Esophagus (tissue), 2 donors: ENCODE data around the gene ZNF446. TPM values are rescaled to one million over a fixed set of nuclear protein-coding genes. Genes with fewer than 3 reads are reported as not detected.
"Not testable (repeated sequence)": the region's sequence is repeated elsewhere in the genome, so short reads cannot be mapped to it uniquely, and the experiment has no call there.

Experiments used
- H3K27ac ChIP-seq, 2 donors: one replicate each; pipeline ENCODE4 v1.5.1; 2013; ENCODE audit warnings: low read depth in 2 of 2, mild to moderate bottlenecking in 2 of 2, inconsistent platforms in 1 of 2, low read length in 1 of 2, moderate library complexity in 1 of 2
- H3K27me3 ChIP-seq, 2 donors: one replicate each; pipeline ENCODE4 v1.6.1; 2013; ENCODE audit warnings: low read length in 2 of 2, control low read depth in 1 of 2, mild to moderate bottlenecking in 1 of 2; ENCODE audit not compliant: insufficient read depth in 2 of 2, control insufficient read depth in 1 of 2
- H3K36me3 ChIP-seq, 2 donors: one replicate each; pipeline ENCODE4 v1.6.1; 2013; ENCODE audit warnings: low read length in 1 of 2; ENCODE audit not compliant: control insufficient read depth in 2 of 2, insufficient read depth in 2 of 2
- H3K4me1 ChIP-seq, 2 donors: one replicate each; pipeline ENCODE4 v1.6.1; 2013; ENCODE audit warnings: low read length in 1 of 2; ENCODE audit not compliant: control insufficient read depth in 2 of 2, insufficient read depth in 2 of 2
- H3K4me3 ChIP-seq, 2 donors: one replicate each; pipeline ENCODE4 v1.5.1; 2013; ENCODE audit warnings: low read length in 2 of 2, mild to moderate bottlenecking in 2 of 2, low read depth in 1 of 2, moderate library complexity in 1 of 2
- H3K9me3 ChIP-seq, 2 donors: one replicate each; pipeline ENCODE4 v1.6.1; 2013; ENCODE audit warnings: mild to moderate bottlenecking in 2 of 2, low read depth in 1 of 2, low read length in 1 of 2, moderate library complexity in 1 of 2; ENCODE audit not compliant: control insufficient read depth in 2 of 2, insufficient read depth in 1 of 2
- WGBS, 2 donors: extraction: QIAGEN DNeasy Blood & Tissue Kit; methylation state at CpG; one replicate each; pipeline ENCODE4 v1.1.7; 2013; 5-methylcytosine and 5-hydroxymethylcytosine counted together
- polyA plus RNA-seq, 2 donors: library from polyadenylated mRNA; stranded (reverse); fragments of 200-250 nt; gene quantifications; one replicate each; pipeline ENCODE4 v1.2.3, GENCODE V29; 2013
- donor health status: healthy with polysubstance abuse.
- donor health status: Bipolar disorder and iron deficiency.

Gene ZNF446
- polyA plus RNA-seq, 2 donors: 6.9 to 9.9 TPM

- peaks cover 4 to 11% of the 10 kb centered on the region in 2 donors for H3K4me1 ChIP-seq
- H3K27me3 ChIP-seq: no peaks in the 10 kb centered on the region
- 47% methylated on average over 5 of the region's 5 CpGs for WGBS, 2 donors
- H3K27ac ChIP-seq: no peak overlapping the region
- H3K36me3 ChIP-seq: peaks cover 21 to 32% of the 10 kb centered on the region in 2 donors
- no peaks in the 10 kb centered on the region for H3K9me3 ChIP-seq
- H3K4me3 ChIP-seq: peak overlapping the region in 1 of 2 donors; percentile 18
These were observed 7.8 kb upstream of the ZNF446 start for GRCh38 chr19:58468216-58468839.

DNA sequence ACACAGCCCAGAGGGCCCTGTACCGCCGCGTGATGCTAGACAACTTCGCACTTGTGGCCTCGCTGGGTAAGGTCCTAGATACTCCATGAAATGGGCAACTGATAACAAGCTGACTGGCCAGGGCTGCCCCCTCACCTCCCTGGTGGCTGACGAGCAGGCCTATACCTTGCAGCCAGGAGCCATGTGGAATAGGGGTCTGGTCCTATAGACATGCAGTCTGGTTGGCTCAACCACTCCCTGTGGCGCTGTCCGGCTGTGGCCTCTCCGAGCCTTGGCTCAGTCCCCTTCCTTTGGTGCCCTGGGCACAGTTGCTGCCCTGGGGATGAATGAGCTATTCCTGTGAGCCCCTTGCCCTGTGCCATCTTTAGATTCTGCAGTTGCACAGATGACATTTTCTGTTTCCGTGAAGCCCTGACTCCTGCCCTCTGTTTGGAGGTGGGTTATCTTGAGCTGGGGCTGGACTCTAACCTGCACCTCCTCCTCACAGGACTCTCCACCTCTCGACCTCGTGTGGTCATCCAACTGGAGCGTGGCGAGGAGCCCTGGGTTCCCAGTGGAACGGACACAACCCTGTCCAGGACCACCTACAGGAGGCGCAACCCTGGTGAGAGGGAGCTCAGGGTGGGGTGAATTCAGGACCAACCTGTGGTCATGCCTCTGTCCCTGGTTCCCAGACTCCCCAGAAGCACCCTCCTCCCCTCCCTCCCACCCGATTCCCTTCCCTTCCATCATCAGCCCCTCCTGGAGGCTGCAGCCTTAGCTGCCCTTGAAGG is 6.7 kb upstream of the ZNF446 start:
- H3K9me3 ChIP-seq: no peaks in the 10 kb centered on the region
- no peaks in the 10 kb centered on the region for H3K27me3 ChIP-seq
- 90 to 92% methylated on average over 17 of the region's 17 CpGs for WGBS, 2 donors
- H3K27ac ChIP-seq: no peak overlapping the region
- H3K36me3 ChIP-seq: peaks cover 21 to 32% of the 10 kb centered on the region in 2 donors
- H3K4me3 ChIP-seq: no peak overlapping the region
- H3K4me1 ChIP-seq: peaks cover 4 to 11% of the 10 kb centered on the region in 2 donors

DNA sequence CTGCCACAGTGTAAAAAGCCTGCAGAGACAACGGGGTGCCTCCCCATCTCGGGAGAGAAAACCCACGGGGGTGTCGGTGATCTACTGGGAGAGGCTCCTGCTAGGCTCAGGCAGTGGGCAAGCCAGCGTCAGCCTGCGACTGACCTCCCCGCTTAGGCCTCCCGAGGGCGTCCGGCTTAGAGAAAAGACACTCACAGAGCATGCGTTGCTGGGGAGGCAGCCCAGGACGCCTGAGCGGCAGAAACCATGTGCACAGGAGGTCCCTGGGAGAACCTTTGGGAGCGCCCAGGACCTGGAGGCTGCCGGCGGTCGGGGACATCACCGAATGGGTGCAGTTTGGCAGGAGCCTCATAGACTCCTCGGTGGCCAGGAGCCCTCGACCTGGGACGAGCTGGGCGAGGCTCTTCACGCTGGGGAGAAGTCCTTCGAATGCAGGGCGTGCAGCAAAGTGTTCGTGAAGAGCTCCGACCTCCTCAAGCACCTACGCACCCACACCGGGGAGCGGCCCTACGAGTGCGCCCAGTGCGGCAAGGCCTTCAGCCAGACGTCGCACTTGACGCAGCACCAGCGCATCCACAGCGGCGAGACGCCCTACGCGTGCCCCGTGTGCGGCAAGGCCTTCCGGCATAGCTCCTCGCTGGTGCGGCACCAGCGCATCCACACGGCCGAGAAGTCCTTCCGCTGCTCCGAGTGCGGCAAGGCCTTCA is 5.2 kb upstream of the ZNF446 start:
- not testable (repeated sequence) for H3K27ac ChIP-seq, H3K9me3 ChIP-seq, H3K27me3 ChIP-seq, H3K4me3 ChIP-seq
- H3K36me3 ChIP-seq: peaks cover 21 to 32% of the 10 kb centered on the region in 2 donors
- WGBS, 2 donors: 93 to 95% methylated on average over 22 to 43 of the region's 53 CpGs
- peaks cover 6 to 11% of the 10 kb centered on the region in 2 donors for H3K4me1 ChIP-seq

GRCh38 chr19:58471736-58472135 is 4.4 kb upstream of the ZNF446 start:
- Histone ChIP-seq H3K36me3 (peaks cover 21 to 32% of the 10 kb centered on the region in 2 donors), H3K4me3 (no peak overlapping the region), H3K27ac (no peak overlapping the region), H3K9me3 (no peaks in the 10 kb centered on the region), H3K4me1 (peaks cover 11 to 12% of the 10 kb centered on the region in 2 donors), H3K27me3 (no peaks in the 10 kb centered on the region)
- WGBS, 2 donors: 95 to 96% methylated on average over 39 of the region's 39 CpGs

DNA sequence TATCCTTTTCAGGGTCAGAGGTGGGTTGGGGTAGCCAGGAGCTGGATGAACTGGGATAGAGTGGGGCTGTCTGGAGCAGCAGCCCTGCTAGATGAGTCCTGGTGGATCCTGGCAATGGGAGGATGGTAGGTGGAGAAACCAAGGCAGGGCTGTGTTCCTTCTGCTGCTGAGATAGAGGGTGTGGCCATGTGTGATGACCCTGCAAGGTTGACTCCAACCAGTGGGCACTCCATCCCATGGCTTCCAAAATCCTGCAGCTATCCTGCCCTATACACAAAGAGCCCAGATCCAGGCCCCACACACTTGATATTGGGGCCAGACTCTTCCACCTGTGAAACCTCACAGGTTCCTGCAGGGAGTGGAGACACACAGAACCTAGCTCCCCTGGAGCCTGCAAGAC is 2.4 kb upstream of the ZNF446 start:
- H3K27me3 ChIP-seq: no peaks in the 10 kb centered on the region
- H3K9me3 ChIP-seq: no peaks in the 10 kb centered on the region
- peaks cover 12 to 13% of the 10 kb centered on the region in 2 donors for H3K4me1 ChIP-seq
- no peak overlapping the region for H3K27ac ChIP-seq
- no peak overlapping the region for H3K4me3 ChIP-seq
- peaks cover 21 to 36% of the 10 kb centered on the region in 2 donors for H3K36me3 ChIP-seq

DNA sequence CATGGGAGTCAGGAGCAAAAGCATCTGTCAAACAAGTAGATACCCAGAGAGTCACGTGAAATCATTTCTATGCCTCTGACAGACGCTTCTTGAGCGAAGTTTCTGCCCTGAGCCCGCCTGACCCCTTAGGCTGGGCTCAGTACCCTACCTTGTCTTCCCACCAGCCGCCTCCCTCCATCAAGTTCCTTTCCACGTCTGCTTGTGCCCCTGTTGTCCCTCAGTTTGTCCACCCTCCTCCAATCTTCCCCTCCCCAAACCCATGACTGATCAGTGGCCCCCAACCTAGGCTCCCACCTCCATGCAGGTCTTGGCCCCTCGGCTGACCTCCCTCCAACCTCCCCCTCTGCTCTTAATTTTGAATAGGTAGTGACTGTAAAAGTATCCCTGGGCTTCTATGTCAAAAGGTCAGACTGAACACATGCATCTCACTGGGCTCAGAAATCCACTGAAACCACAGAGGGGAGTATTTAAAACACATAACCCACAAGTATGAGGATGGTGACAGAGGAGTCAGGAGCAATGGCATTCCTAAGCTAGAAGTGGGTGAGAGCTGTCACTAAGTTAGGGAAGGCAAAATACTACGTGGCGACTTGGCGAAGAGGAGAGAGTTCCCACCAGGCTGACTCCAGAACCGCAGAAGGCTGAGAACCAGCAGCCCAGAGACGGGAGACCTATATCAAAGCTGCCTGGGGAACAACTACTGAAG is 1.7 kb upstream of the ZNF446 start:
- H3K4me1 ChIP-seq: peaks cover 12 to 13% of the 10 kb centered on the region in 2 donors
- no peaks in the 10 kb centered on the region for H3K27me3 ChIP-seq
- no peak overlapping the region for H3K27ac ChIP-seq
- no peak overlapping the region for H3K4me3 ChIP-seq
- peaks cover 18 to 31% of the 10 kb centered on the region in 2 donors for H3K36me3 ChIP-seq
- WGBS, 2 donors: 84 to 89% methylated on average over 12 of the region's 12 CpGs
- H3K9me3 ChIP-seq: no peaks in the 10 kb centered on the region

- Histone ChIP-seq H3K4me3 (peak overlapping the region; percentile 66), H3K27ac (peak overlapping the region; percentile 90 to 94), H3K27me3 (no peaks in the 10 kb centered on the region), H3K4me1 (peaks cover 12 to 13% of the 10 kb centered on the region in 2 donors), H3K36me3 (peaks cover 11 to 34% of the 10 kb centered on the region in 2 donors), H3K9me3 (no peaks in the 10 kb centered on the region)
- WGBS, 2 donors: 20 to 23% methylated on average over 27 of the region's 27 CpGs
These were observed 997 bp upstream of the ZNF446 start for GRCh38 chr19:58474997-58475713.

DNA sequence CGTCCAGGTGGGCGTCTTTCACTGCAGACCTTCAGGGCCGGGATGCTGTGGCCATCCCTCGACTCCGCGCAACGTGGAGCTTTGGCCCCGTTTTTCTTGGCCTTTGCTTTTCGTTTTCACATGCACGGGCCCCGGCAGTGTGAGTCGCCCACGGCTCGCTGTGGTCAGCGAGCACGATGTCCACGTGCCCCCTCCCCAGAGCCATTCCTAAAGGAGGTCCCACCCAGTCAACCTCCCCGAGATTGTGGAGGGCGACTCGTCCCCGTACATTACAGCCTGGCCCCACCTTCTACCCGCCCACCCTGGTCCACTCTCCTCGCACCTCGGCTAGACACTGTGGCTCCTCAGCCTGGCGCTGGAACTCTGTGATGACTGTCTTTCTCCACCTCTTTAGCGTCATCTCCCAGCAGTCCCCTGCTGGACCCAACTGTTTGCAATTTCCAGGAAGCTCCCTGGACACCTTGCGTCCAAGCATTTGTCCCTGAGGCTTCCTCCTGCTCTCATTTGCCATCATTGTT is 405 bp downstream of the ZNF446 start:
- Histone ChIP-seq H3K27me3 (no peaks in the 10 kb centered on the region), H3K27ac (peak overlapping the region; percentile 90 to 94), H3K9me3 (no peaks in the 10 kb centered on the region), H3K4me3 (peak overlapping the region; percentile 66), H3K4me1 (peaks cover 12 to 13% of the 10 kb centered on the region in 2 donors), H3K36me3 (peaks cover 10 to 31% of the 10 kb centered on the region in 2 donors)
- 3% methylated on average over 27 of the region's 27 CpGs for WGBS, 2 donors
